Gastrocnemius medialis (tissue), 4 donors: ENCODE measurements around the gene OPCML. TPM values are rescaled to one million over a fixed set of nuclear protein-coding genes. Genes with fewer than 3 reads are reported as not detected.

Source experiments
- ATAC-seq, 2 donors: fragments of 150-250 bp; one replicate each; pipeline ENCODE4 v1.9.1; 2016
- DNase-seq, 2 donors: peaks; one replicate each; pipeline ENCODE4 v3.0.0-alpha.2; 2019
- H3K27ac ChIP-seq, 4 donors: fragments of 200-600 bp; sonication (generic); 1 replicate in 1 of 4; 2 replicates in 3 of 4; pipeline ENCODE4 v1.5.1; 2016 to 2018; ENCODE audit warnings: mild to moderate bottlenecking in 2 of 4, moderate library complexity in 1 of 4
- H3K27me3 ChIP-seq, 3 donors: fragments of 200-600 bp; sonication (generic) in 2 of 3; 1 replicate in 1 of 3; 2 replicates in 2 of 3; pipeline versions ENCODE4 v1.5.1 to v1.6.0; 2016 to 2019; ENCODE audit warnings: mild to moderate bottlenecking in 1 of 3, moderate library complexity in 1 of 3
- H3K36me3 ChIP-seq, 2 donors: fragments of 200-600 bp; sonication (generic) in 1 of 2; one replicate each; pipeline ENCODE4 v1.5.1; 2017 to 2018
- H3K4me1 ChIP-seq, 2 donors: fragments of 200-600 bp; sonication (generic) in 1 of 2; one replicate each; pipeline ENCODE4 v1.5.1; 2016 to 2017; ENCODE audit warnings: mild to moderate bottlenecking in 2 of 2
- H3K4me3 ChIP-seq, 4 donors: fragments of 200-600 bp; sonication (generic) in 3 of 4; 1 replicate in 1 of 4; 2 replicates in 3 of 4; pipeline ENCODE4 v1.5.1; 2016 to 2019; ENCODE audit warnings: mild to moderate bottlenecking in 2 of 4
- H3K9me3 ChIP-seq, 3 donors: fragments of 200-600 bp; sonication (generic) in 2 of 3; 1 replicate in 1 of 3; 2 replicates in 2 of 3; pipeline ENCODE4 v1.5.1; 2016 to 2019
- POLR2A ChIP-seq, 2 donors: fragments of 450-650 bp; IDR thresholded peaks; one replicate each; pipeline ENCODE4 v1.6.1; 2017; ENCODE audit warnings: antibody characterized with exemption in 2 of 2, mild to moderate bottlenecking in 2 of 2, moderate library complexity in 2 of 2
- in situ Hi-C, 4 donors: fragments of 200-750 bp; cut with MboI; loops; one replicate each; pipeline versions ENCODE4 v1.15.0 to v1.8.0; 2017; ENCODE audit warnings: low sequenced_read_pairs in 4 of 4
- intact Hi-C: fragments of 100-400 bp; cut with DNase I; formaldehyde crosslinking; loops from one replicate; pipeline ENCODE4 v1.15.1; 2023; ENCODE audit warnings: low total_unique reads
- total RNA-seq, 4 donors: library from RNA; depleted of rRNA; stranded (reverse); fragments of >200 nt; gene quantifications; one replicate each; pipeline versions ENCODE4 v1.1.0 to v1.2.3, GENCODE V29; 2016
- TF ChIP-seq, protein P1 (sequence below), 5 experiments: fragments of 450-650 bp in 3 of 5; fragments of 200-600 bp in 2 of 5; sonication (generic) in 2 of 5; IDR thresholded peaks in 4 of 5; conservative IDR thresholded peaks in 1 of 5; 1 replicate in 4 of 5; 2 replicates in 1 of 5; pipeline ENCODE4 v1.5.1; 2016 to 2019; ENCODE audit warnings: antibody characterized with exemption in 5 of 5, mild to moderate bottlenecking in 3 of 5, moderate library complexity in 3 of 5

Gene OPCML
- total RNA-seq, 4 donors from 2014 or later: not detected

DNA sequence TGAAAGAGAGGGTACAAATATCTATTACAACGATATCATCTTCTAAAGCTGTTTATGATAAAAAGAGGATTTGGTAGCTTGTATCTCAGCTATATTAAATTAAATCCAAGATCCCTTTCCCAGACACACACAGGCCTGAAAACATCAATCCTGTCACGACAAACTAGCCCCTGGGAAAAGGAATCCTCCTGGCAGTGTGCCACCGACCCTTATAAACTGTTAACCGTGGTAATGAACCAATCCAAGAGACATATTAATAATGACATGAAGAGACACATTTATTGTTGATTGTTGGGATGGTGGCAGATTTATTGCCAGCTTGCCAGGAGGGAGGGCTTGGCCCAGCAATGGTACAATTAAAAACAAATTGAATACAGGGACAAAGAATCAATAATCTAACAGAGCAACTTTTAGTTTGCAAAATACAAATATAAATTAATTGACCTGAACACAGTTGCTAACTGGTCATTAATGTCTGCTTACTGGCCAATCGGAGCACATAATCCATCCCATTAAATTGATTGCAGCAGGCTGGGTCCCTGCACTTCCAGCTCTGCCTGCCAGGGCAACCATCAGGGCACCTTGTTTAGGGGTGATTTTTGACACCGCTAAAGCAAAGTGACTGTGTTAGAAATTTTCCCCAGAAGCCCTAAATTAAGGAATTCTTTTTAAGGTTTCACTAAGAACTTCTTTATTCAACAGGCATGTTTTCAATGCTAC is 887.6 kb downstream of the OPCML start:
- H3K36me3 ChIP-seq: no peaks in the 10 kb centered on the region
- H3K9me3 ChIP-seq: no peaks in the 10 kb centered on the region

DNA sequence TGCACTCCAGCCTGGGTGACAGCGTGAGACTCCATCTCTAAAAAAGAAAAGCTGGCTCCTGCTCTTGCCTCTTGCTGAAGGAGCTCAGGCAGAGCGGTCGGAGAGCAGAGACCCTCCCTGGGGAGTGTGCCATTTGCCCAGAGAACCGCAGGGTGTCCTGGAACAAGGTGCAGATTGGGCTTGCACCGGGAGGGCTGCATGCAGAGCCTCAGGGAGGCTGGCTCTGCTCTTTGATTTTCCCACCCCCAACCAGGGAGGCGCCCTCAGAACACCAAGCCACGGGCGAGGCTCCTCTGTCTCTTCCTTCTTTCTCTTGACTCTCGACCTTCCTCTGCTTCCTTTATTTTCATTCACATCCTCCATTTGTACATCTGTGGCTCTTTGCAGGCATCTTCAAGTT is 889.1 kb downstream of the OPCML start:
- DNase-seq: no peak
- in situ Hi-C loops: no loop called here
- intact Hi-C loops: no loop called here
- no peak overlapping the region for H3K4me3 ChIP-seq
- no peak overlapping the region for H3K27ac ChIP-seq
- ATAC-seq: no peak
- no peaks in the 10 kb centered on the region for H3K9me3 ChIP-seq
- H3K27me3 ChIP-seq: no peaks in the 10 kb centered on the region
- H3K36me3 ChIP-seq: no peaks in the 10 kb centered on the region
- TF ChIP-seq, protein P1, sequence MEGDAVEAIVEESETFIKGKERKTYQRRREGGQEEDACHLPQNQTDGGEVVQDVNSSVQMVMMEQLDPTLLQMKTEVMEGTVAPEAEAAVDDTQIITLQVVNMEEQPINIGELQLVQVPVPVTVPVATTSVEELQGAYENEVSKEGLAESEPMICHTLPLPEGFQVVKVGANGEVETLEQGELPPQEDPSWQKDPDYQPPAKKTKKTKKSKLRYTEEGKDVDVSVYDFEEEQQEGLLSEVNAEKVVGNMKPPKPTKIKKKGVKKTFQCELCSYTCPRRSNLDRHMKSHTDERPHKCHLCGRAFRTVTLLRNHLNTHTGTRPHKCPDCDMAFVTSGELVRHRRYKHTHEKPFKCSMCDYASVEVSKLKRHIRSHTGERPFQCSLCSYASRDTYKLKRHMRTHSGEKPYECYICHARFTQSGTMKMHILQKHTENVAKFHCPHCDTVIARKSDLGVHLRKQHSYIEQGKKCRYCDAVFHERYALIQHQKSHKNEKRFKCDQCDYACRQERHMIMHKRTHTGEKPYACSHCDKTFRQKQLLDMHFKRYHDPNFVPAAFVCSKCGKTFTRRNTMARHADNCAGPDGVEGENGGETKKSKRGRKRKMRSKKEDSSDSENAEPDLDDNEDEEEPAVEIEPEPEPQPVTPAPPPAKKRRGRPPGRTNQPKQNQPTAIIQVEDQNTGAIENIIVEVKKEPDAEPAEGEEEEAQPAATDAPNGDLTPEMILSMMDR (IDR thresholded peaks at IDR 0.05 in 4 of 5, conservative IDR thresholded peaks at IDR 0.05 in 1 of 5): no peak
- TF ChIP-seq POLR2A (IDR thresholded peaks at IDR 0.05): no peak
- H3K4me1 ChIP-seq: no peaks in the 10 kb centered on the region

More for the DNA sequence above, 887.6 kb downstream of the OPCML start:
- no peak for TF ChIP-seq POLR2A (IDR thresholded peaks at IDR 0.05)
- TF ChIP-seq, protein P1 (IDR thresholded peaks at IDR 0.05 in 4 of 5, conservative IDR thresholded peaks at IDR 0.05 in 1 of 5): no peak
- no peaks in the 10 kb centered on the region for H3K4me1 ChIP-seq
- DNase-seq (no peak), ATAC-seq (no peak)
- H3K4me3 ChIP-seq: no peak overlapping the region
- H3K27ac ChIP-seq: no peak overlapping the region
- in situ Hi-C loops (no loop called here), intact Hi-C loops (no loop called here)
- no peaks in the 10 kb centered on the region for H3K27me3 ChIP-seq

DNA sequence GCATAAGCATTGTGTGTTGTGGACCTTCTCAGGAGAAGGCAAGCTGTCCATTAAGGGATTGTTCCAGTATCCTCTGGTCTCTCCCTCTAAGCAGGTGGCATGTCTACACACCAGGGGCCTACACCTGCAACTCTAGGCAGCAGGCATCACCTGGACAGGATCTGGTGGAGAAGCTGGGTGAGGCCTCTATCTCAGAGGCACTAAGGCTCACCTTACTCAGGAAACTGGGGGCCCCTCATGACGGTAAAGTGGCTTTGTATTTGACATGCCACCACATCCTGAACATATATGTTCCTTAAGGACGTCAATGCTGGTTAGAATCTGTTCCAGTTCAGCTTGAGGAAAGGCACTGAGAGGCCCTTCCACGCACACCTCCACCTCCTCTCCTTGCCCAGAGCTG is 891.3 kb downstream of the OPCML start:
- ATAC-seq (no peak), DNase-seq (no peak)
- Histone ChIP-seq H3K4me1 (no peaks in the 10 kb centered on the region), H3K36me3 (no peaks in the 10 kb centered on the region), H3K4me3 (no peak overlapping the region), H3K27me3 (no peaks in the 10 kb centered on the region), H3K27ac (no peak overlapping the region), H3K9me3 (no peaks in the 10 kb centered on the region)
- intact Hi-C loops (no loop called here), in situ Hi-C loops (no loop called here)
- TF ChIP-seq, protein P1 (IDR thresholded peaks at IDR 0.05 in 4 of 5, conservative IDR thresholded peaks at IDR 0.05 in 1 of 5): no peak
- no peak for TF ChIP-seq POLR2A (IDR thresholded peaks at IDR 0.05)

DNA sequence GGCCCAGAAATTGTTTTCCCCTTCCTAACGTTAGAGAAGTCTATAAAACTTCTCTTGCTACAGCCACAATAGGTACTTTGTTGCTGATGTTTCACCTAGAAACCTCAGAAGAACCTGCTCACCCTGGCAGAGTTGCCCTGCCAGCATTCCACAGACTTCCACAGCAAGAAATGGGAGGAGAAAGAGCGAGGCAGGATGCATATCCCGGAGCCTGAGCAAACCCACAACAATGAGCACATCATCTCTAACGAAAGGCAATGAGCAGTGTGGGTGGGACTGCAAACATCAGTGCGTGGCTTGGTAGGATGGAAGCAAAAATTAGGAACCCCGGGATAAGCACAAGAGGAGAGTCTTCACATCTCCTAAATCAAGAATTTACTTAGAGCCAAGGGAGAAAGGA is 892.3 kb downstream of the OPCML start:
- Histone ChIP-seq H3K4me1 (no peaks in the 10 kb centered on the region), H3K4me3 (no peak overlapping the region), H3K27me3 (no peaks in the 10 kb centered on the region), H3K36me3 (no peaks in the 10 kb centered on the region), H3K9me3 (no peaks in the 10 kb centered on the region), H3K27ac (no peak overlapping the region)
- ATAC-seq: no peak
- DNase-seq: no peak
- TF ChIP-seq, protein P1 (IDR thresholded peaks at IDR 0.05 in 4 of 5, conservative IDR thresholded peaks at IDR 0.05 in 1 of 5): no peak
- no peak for TF ChIP-seq POLR2A (IDR thresholded peaks at IDR 0.05)
- in situ Hi-C loops (no loop called here), intact Hi-C loops (no loop called here)

DNA sequence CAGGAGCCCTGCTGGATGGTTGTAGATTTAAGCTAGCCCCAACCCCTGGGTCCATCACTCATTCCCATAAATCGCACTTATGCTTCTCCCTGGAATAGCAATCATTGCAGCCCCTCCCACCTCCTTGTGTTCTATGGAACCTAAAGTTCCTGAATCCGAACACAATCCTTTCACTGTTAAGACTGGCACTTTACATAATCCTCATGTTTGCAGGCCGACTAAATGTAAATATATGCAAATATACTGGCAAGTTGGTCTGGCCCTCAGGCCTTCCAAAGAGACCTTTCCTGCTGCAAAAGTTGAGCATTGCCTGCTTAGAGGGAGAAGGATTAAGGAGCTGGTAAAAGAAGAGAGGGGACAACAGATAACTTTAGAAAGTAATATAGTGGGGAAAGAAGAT is 892.9 kb downstream of the OPCML start:
- no peak for ATAC-seq
- no peaks in the 10 kb centered on the region for H3K36me3 ChIP-seq
- in situ Hi-C loops: no loop called here

More for the DNA sequence above, 892.9 kb downstream of the OPCML start:
- Histone ChIP-seq H3K9me3 (no peaks in the 10 kb centered on the region), H3K27me3 (no peaks in the 10 kb centered on the region), H3K4me3 (no peak overlapping the region), H3K4me1 (no peaks in the 10 kb centered on the region), H3K27ac (no peak overlapping the region)
- DNase-seq: no peak
- TF ChIP-seq, protein P1 (IDR thresholded peaks at IDR 0.05 in 4 of 5, conservative IDR thresholded peaks at IDR 0.05 in 1 of 5): no peak
- no peak for TF ChIP-seq POLR2A (IDR thresholded peaks at IDR 0.05)
- intact Hi-C loops: no loop called here
